Suppressor macrophage treated with lipopolysaccharide for 1 hour (primary cell): ENCODE data around the gene NAA80.
"Not testable (repeated sequence)": the region's sequence is repeated elsewhere in the genome, so short reads cannot be mapped to it uniquely, and the experiment has no call there.

Experiments used
- DNase-seq, 3 donors: peaks; one replicate each; pipeline ENCODE4 v3.0.0-alpha.2; 2020 to 2022

Gene NAA80

GRCh38 chr3:50288387-50289007, 10.7 kb downstream of the NAA80 start:
- no peak for DNase-seq

DNA sequence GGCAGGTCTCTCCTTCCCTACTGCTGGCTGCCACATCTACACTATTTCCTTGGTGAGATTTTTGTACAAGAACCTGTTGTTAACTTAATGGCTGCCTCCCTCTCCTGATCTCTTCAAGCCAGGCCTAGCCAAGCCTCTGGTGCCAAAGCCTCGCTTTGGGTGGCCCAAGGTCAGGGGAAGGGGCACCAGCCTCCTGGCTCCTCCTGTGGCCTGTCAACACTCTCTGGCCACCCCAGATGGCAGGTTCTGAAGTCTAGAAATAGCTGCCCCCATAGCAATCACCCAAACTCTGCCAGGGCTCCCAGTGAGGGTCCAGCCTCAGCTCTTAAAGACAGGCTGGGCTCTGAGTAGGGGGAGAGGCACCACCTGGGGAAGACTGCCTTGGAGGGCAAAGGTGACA, 11.9 kb downstream of the NAA80 start:
- DNase-seq, result no peak

GRCh38 chr3:50286322-50287227, 12.6 kb downstream of the NAA80 start:
- DNase-seq, result no peak

DNA sequence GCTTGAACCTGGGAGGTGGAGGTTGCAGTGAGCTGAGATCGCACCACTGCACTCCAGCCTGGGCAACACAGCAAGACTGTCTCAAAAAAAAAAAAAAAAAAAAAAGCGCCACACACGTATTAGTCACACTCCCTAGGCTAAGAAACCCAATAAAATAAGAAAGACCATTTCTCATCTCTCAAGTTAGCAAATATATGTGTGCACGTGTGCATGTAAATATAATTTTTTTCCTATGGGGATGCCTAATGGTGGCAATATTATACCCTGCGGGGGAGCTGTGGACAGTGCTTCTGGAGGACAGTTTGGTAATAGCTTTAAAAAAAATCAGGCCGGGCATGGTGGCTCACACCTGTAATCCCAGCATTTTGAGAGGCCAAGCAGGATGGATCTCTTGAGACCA, 15.1 kb downstream of the NAA80 start:
- not testable (repeated sequence) for DNase-seq

DNA sequence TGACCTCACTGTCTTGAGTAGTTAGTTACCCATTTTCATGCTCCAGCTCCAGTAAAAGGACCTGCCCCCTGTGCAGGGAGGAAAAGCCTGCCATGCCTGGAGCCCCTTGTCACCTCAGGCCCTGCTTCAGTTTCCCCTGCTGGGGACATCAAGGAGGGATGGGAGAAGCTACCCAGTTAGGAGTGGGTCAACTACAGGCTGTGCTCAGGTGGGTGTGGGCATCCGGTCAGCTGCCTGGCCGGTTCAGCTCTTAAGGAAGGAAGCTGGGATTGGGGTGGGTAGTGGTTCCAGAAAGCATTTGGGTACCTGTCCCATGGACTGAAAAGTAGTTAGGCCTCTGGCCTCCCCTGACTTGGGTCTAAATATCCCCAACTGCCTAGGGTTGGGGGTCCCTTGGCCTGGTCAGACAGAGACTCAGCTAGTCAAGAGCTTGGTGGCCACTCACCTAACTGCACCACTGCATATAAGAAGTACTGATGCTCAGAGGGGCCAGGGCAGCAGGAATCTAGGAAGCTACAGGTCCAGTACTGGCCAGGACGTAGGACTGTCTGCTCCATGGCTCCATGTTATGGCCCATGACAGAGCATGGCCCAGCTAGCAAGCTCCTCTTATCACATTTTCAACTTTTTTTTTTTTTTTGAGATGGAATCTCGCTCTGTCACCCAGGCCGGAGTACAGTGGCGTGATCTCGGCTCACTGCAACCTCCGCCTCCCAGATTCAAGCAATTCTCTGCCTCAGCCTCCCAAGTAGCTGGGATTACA, 19.8 kb downstream of the NAA80 start:
- DNase-seq, result no peak

DNA sequence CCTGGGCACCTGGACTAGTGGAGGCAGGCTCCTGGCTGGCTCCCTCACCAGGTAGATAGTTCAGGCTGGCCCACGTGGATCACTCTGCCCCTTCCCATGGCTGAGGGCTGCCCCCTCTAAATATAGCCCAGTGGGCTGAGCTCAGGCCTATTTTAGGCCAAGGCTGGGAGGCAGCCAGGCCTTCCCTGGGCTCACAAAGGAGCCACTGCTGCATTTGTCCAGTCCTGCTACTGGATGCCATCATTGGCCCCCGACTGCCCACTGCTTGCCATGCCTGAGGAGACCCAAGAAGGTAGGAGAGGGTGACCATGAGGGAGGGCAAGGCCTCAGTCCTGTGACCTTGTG, 20.4 kb downstream of the NAA80 start, which contains the start of gene LSMEM2:
TSS of gene LSMEM2 (plus strand) at position 208 of the 345 bp plus-strand sequence. CDS start at position 235, 27 bp downstream.
- DNase-seq, result no peak

DNA sequence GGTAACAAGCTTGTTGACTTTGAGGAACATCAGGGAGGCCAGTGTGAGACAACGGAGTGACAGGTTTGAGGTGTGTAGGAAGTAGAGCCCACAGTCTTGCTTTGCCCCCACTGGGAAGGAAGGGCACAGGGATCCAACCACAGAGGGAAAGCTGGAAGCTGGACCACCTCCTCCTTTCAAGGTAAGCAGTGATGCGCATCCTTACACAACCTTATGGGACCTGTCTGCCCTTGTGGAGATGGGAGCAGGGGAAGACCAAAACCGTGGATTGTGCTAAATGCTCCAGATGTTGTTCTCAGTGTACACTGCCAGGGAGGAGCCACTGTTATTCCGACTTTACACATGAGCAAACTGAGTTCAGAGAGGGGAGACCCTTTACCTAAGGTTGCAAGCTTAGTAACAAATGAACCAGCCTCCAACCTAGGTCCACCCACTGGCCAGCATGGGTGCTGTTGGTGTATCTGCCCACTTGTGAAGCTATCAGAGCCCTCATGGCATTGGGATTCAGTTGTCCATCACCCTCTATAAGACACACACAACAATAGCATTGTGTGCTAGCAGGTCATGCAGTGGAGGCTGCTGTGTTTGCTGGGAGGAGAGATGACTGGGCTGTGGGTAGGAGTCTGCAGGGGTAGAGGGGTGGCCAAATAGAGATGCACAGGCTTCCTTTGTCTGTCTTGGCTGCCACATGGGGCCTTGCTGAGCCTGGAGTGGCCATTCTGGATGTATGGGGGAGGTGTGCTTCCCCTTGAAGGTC, 20.9 kb downstream of the NAA80 start:
- no peak for DNase-seq

GRCh38 chr3:50276762-50277101, 22.5 kb downstream of the NAA80 start:
- DNase-seq, result no peak

DNA sequence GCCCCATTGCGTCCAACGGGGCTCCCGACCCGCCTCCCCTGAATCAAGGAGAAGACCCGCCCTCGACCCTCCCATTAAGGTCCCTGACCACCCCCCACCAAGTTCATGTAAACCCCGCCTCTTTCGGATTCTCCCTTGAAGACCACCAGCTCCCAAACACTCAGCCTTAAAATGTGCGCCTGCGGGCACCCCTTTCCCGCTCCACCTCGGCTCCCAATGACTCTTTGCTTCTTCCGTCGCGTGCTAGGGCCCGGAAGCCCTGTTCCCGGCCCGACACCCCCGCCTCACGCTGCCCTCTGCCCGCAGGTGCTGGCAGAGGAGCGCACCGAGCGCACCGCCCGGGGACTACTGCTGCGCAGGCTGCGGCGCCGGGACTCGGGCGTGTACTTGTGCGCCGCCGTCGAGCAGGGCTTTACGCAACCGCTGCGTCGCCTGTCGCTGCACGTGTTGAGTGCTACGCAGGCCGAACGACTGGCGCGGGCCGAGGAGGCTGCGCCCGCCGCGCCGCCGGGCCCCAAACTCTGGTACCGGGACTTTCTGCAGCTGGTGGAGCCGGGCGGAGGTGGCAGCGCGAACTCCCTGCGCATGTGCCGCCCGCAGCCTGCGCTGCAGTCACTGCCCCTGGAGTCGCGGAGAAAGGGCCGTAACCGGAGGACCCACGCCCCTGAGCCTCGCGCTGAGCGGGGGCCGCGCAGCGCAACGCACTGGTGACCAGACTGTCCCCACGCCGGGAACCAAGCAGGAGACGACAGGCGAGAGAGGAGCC, 23.0 kb downstream of the NAA80 start:
- peak in 2 of 3 donors; percentile 23 to 47 for DNase-seq

DNA sequence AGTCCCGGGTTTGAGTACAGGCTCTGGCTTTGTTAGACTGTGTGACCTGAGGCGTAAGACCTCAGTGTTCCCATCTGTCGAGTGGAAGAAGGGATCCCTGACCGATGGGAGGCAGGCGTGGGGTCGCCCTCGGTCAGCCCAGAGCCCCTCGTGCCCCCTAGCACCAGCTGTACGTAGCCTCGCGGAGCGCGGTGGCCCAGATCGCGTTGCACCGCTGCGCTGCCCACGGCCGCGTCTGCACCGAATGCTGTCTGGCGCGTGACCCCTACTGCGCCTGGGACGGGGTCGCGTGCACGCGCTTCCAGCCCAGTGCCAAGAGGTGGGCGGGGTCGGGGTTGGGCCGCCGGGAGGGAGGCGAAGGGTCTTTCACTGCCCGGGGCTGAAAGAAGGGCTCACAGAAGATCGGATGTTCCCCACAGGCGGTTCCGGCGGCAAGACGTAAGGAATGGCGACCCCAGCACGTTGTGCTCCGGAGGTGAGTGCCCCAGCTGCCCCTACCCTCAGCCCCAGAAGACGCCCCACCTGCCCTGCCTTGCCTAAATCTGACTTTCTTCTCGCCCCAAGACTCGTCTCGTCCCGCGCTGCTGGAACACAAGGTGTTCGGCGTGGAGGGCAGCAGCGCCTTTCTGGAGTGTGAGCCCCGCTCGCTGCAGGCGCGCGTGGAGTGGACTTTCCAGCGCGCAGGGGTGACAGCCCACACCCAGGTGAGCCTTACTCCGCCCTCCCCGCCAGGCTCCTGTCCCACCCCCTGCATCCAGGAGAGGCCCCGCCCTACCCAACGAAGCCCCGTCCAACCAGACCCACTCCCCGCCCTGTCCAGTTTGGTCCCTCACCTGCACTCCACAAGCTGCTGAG, 23.8 kb downstream of the NAA80 start:
- no peak for DNase-seq

DNA sequence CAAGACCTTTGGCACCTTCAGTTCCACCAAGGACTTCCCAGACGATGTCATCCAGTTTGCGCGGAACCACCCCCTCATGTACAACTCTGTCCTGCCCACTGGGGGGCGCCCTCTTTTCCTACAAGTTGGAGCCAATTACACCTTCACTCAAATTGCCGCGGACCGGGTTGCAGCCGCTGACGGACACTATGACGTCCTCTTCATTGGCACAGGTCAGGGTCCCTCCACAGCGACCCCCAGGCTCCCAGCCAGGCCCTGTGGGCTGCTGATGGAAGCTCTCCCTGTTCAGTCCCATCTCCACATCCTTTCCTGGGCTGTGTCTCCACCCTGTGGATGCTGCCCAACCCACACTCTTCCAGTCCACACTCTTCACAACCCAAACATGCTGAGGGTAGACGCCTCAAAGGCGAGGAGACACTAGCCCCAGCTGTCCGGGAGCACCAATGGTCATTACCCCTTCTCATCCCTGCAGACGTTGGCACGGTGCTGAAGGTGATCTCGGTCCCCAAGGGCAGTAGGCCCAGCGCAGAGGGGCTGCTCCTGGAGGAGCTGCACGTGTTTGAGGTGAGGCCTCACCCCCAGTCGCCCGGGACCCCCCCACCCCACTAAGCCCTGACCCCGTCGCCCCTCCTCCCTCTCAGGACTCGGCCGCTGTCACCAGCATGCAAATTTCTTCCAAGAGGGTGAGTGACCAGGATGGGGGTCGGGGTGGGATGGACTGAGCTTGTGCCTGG, 24.7 kb downstream of the NAA80 start:
- DNase-seq, result peak; percentile 68 to 91 (median 86)

DNA sequence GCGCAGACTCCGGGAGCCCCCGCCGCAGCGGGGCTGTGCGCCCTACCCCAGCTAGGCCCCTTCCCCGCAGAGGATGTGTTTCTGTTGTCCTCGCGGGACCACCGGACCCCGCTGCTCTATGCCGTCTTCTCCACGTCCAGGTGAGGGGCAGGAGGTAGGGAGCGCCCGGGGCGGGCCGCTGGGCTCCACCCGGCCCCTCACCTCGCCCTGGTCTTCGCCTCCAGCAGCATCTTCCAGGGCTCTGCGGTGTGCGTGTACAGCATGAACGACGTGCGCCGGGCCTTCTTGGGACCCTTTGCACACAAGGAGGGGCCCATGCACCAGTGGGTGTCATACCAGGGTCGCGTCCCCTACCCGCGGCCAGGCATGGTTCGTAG, 25.5 kb downstream of the NAA80 start:
- no peak for DNase-seq

DNA sequence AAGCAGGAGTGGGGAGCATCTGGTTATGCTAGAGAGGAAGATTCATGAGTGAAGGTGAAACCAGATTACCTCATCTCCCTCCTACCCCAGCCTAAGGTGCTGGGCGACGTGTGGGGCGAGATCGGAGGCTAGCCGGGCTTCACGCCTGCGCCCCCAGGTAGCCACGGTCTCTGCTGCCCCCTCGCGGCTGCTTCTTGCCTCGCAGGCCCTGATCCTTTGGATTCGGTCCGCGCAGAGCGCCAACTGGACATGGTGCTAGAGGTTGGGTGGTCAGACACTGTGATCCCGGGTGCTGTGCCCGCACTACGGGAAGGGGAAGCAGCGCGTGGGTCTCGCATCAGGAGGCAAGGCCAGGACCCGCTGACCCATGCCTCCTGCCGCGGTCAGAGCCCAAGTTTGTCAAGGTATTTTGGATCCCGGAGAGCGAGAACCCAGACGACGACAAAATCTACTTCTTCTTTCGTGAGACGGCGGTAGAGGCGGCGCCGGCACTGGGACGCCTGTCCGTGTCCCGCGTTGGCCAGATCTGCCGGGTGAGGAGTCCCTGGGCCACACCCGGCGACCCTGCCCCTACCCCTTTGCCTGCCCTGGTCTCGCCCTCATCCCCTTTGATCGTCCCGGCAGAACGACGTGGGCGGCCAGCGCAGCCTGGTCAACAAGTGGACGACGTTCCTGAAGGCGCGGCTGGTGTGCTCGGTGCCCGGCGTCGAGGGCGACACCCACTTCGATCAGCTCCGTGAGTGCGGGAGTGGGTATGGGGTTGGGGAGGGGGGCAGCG, 26.1 kb downstream of the NAA80 start:
- peak; percentile 89 to 93 (median 92) for DNase-seq

DNA sequence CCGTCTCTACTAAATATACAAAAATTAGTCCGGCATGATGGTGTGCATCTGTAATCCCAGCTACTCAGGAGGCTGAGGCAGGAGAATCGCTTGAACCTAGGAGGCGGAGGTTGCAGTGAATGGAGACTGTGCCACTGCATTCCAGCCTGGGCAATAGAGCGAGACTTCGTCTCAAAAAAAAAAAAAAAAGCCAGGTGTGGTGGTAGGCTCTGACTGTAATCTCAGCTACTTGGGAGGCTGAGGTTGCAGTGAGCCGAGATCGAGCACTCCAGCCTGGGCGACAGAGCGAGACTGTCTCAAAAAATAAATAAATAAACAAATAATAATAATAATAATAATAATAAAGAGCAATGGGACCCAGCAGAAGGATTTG, 26.7 kb downstream of the NAA80 start:
- not testable (repeated sequence) for DNase-seq

- DNase-seq, result no peak
These were observed 27.8 kb downstream of the NAA80 start for GRCh38 chr3:50271314-50271936.

DNA sequence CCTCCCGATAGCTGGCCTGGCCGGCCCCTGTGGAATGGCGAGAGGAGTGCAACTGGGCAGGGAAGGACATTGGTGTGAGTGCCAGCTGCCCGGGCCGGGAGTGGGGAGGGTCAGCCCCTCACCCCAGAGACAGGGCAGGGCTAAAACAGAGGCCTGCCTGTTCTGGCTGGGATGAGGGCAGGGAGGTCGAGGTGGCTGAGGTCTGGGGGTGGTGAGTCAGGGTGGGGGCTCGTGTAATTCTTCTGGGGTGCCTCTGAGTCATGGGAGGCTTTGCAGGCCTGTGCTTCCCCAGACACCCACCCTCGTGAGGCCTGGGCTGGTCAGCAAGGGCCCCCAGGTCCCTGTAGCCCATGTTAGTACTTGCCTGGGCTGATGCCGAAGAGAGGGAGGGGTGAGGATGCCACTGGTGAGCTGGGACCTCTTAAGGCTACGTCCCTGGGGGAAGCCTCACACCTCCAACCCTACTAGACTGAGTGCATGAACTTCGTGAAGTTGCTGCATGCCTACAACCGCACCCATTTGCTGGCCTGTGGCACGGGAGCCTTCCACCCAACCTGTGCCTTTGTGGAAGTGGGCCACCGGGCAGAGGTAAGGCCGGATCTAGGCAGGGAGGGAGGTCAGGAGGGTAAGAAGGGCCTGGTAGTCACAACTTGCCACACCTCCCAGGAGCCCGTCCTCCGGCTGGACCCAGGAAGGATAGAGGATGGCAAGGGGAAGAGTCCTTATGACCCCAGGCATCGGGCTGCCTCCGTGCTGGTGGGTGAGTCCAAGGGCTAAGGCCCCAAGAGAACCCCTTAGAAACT, 28.6 kb downstream of the NAA80 start:
- DNase-seq, result no peak

DNA sequence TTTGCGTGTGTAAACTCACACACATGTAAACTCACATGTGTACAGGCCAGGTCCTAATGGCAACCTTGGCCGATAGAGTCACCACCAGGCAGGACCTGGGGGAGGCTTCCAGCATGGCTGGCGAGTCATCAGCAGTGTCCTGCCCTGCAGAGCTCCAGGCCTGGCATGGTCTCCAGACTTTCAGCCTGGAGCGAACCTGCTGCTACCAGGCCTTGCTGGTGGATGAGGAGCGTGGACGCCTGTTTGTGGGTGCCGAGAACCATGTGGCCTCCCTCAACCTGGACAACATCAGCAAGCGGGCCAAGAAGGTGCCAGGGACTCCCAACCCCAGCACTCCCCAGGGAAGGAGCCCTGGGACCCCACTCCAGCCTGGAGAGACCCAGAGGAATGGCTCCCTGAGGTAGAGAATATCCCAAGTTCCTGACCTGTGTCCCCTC, 29.2 kb downstream of the NAA80 start:
- no peak for DNase-seq

DNA sequence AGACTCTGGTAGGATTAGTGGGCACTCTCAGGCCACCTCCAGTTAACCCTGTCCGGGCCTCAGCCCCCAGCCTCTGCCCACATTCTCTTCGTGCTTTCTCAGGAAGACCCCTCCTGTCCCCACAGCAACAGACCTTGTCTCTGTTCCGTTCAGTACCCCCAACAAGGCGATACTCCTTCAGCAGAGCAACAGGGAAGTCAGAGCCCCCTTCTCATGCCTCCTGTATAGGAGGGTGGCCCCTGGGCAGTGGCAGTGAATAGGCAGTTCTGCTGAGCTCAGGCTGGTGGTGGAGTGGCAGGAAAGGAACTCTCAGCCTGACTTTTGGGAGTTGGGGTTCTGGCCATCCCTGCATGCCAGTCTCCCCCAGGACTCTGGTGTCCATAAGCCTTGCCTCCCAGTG, 29.7 kb downstream of the NAA80 start:
- no peak for DNase-seq
